Embryonic facial prominence (tissue), 1 donor: ENCODE results near the gene TGIF2LX.
"Not testable (repeated sequence)": the region's sequence is repeated elsewhere in the genome, so short reads cannot be mapped to it uniquely, and the experiment has no call there.

ENCODE experiments used
- DNase-seq: peaks from one replicate; pipeline ENCODE4 v3.0.0-alpha.2; 2016; ENCODE audit errors: extremely low spot score

The TGIF2LX gene

DNA sequence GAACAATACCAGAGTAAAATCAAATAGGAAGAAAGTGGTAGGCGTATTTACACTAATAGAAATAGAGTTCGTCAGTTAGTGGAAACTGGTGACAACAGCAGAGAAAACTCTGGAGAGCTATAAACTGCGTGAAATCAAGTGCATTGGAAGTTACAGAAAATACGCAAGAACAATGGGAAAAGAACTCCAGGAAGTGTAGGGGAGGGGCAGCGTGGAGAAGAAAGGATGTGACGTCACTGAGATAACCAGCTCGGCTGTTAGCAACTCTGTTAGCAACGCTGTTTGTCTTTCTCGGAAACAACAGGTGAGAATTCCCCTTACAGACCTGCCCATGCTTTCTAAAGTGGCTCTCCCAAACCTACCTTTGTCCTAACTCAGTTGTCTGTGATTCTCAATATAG, at the start of gene TGIF2LX:
TSS of gene TGIF2LX (plus strand) at position 244 of the 400 bp plus-strand sequence. CDS start 178 bp downstream, outside the sequence.
- not testable (repeated sequence) for DNase-seq

DNA sequence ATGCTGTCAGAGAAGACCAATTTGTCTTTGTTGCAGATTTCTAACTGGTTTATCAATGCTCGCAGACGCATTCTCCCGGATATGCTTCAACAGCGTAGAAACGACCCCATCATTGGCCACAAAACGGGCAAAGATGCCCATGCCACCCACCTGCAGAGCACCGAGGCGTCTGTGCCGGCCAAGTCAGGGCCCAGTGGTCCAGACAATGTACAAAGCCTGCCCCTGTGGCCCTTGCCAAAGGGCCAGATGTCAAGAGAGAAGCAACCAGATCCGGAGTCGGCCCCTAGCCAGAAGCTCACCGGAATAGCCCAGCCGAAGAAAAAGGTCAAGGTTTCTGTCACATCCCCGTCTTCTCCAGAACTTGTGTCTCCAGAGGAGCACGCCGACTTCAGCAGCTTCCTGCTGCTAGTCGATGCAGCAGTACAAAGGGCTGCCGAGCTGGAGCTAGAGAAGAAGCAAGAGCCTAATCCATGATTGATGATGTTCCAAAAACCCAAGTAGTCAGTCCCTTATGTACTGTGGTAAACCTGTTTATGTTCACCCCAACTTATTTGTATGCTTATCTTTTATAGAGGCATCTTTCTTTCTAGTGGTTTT, 728 bp downstream of the TGIF2LX start:
- not testable (repeated sequence) for DNase-seq

DNA sequence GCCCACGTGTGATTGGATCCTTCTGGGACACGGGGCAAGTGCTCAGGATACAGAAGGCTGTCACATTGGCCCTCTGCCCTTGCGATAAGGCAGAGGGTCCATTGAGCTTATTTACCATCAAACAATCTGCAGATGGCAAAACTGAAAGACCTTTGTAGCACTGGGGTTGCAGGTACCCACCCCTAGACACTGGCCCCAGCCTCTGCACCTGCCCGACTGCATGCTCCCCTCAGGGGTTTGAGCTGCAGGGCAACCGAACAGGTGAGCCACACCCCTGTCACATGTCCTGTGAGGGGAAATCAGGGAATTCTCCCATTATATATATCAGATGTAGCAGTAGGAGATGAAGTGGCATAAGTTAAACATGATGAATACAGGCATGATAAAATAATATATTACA, 21.4 kb downstream of the TGIF2LX start:
- not testable (repeated sequence) for DNase-seq

DNA sequence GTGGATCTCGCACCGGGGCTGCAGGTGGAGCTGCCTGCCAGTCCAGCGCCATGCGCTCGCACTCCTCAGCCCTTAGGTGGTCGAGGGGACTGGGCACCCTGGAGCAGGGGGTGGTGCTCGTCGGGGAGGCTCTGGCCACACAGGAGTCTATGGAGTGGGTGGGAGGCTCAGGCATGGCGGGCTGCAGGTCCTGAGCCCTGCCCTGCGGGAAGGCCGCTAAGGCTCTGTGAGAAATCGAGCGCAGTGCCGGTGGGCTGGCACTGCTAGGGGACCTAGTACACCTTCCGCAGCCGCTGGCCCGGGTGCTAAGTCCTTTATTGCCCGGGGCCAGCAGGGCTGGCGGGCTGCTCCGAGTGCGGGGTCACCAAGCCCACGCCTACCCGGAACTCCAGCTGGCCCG, 43.9 kb downstream of the TGIF2LX start:
- not testable (repeated sequence) for DNase-seq
